K562 (cell line): ENCODE data around the gene S100A8.

Experiments
- ATF2 ChIP-seq: sonication (generic); formaldehyde crosslinking; IDR thresholded peaks from 2 replicates; pipeline ENCODE4 v1.8.1; 2022; ENCODE audit warnings: missing genetic modification reagents
- CREB1 ChIP-seq, 2 experiments: sonication (generic) in 1 of 2; formaldehyde crosslinking in 1 of 2; IDR thresholded peaks; 2 replicates each; pipeline versions ENCODE4 v1.6.1 to v1.8.0; 2012 to 2022; ENCODE audit warnings: inconsistent platforms in 1 of 2, mild to moderate bottlenecking in 1 of 2, missing genetic modification reagents in 1 of 2, moderate library complexity in 1 of 2
- E2F6 ChIP-seq, 2 experiments: IDR thresholded peaks; 2 replicates each; pipeline ENCODE4 v1.6.1; 2011; ENCODE audit warnings: borderline replicate concordance in 1 of 2, control low read depth in 1 of 2, low read depth in 1 of 2, low read length in 1 of 2, mild to moderate bottlenecking in 1 of 2, mixed read lengths in 1 of 2, moderate library complexity in 1 of 2; ENCODE audit not compliant: insufficient read depth in 1 of 2, insufficient read length in 1 of 2, poor library complexity in 1 of 2, severe bottlenecking in 1 of 2; ENCODE audit errors: extremely low read depth in 1 of 2
- EZH2 ChIP-seq: IDR thresholded peaks from 2 replicates; pipeline ENCODE4 v1.6.1; 2012; ENCODE audit warnings: low read depth, mild to moderate bottlenecking, inconsistent platforms, low read length, borderline replicate concordance
- JUNB ChIP-seq: fragments of 450-650 bp; formaldehyde crosslinking; conservative IDR thresholded peaks from 2 replicates; pipeline ENCODE4 v1.4.0; 2020; ENCODE audit warnings: mild to moderate bottlenecking
- JUND ChIP-seq, 2 experiments: IDR thresholded peaks; 2 replicates in 1 of 2; 3 replicates in 1 of 2; pipeline ENCODE4 v1.6.1; 2011; ENCODE audit warnings: borderline replicate concordance in 2 of 2, low read depth in 2 of 2, low read length in 2 of 2, improper control_type of control experiment in 1 of 2, missing biosample characterization in 1 of 2, missing genetic modification characterization in 1 of 2, missing genetic modification reagents in 1 of 2
- POLR2A ChIP-seq: fragments of 450-650 bp; conservative IDR thresholded peaks from 2 replicates; pipeline ENCODE4 v1.6.1; 2016
- POLR2H ChIP-seq: IDR thresholded peaks from 2 replicates; pipeline ENCODE4 v1.6.1; 2016; ENCODE audit warnings: missing genetic modification characterization, low read depth, mild to moderate bottlenecking, control low read depth, missing compliant biosample characterization, moderate library complexity
- RBM39 ChIP-seq: fragments of 200-400 bp; formaldehyde crosslinking; optimal IDR thresholded peaks from 2 replicates; pipeline ENCODE3; 2018; ENCODE audit warnings: low read depth, low read length
- SRSF9 ChIP-seq: fragments of 200-400 bp; formaldehyde crosslinking; IDR thresholded peaks from 2 replicates; pipeline ENCODE4 v1.6.1; 2017; ENCODE audit warnings: low read depth, low read length, borderline replicate concordance
- USF2 ChIP-seq: sonication (generic); formaldehyde crosslinking; IDR thresholded peaks from 2 replicates; pipeline ENCODE4 v1.5.0; 2020; ENCODE audit warnings: missing genetic modification reagents
- ZNF609 ChIP-seq: sonication (generic); formaldehyde crosslinking; IDR thresholded peaks from 2 replicates; pipeline ENCODE4 v1.8.1; 2023; ENCODE audit warnings: missing genetic modification reagents, mild to moderate bottlenecking, borderline replicate concordance
- TF ChIP-seq, protein P1 (sequence below), 3 experiments: IDR thresholded peaks in 2 of 3; conservative IDR thresholded peaks in 1 of 3; 2 replicates each; pipeline ENCODE4 v1.5.1; 2011 to 2012; ENCODE audit warnings: low read length in 3 of 3, mild to moderate bottlenecking in 3 of 3, control low read depth in 2 of 3, improper control_type of control experiment in 1 of 3, inconsistent platforms in 1 of 3, low read depth in 1 of 3, mixed read lengths in 1 of 3, moderate library complexity in 1 of 3; ENCODE audit not compliant: insufficient read depth in 2 of 3
- TF ChIP-seq, protein P2 (sequence below): fragments of 200-800 bp; sonication (Bioruptor generic); IDR thresholded peaks from 2 replicates; pipeline ENCODE4 v1.6.1; 2017; ENCODE audit warnings: missing genetic modification characterization, missing compliant biosample characterization

DNA sequence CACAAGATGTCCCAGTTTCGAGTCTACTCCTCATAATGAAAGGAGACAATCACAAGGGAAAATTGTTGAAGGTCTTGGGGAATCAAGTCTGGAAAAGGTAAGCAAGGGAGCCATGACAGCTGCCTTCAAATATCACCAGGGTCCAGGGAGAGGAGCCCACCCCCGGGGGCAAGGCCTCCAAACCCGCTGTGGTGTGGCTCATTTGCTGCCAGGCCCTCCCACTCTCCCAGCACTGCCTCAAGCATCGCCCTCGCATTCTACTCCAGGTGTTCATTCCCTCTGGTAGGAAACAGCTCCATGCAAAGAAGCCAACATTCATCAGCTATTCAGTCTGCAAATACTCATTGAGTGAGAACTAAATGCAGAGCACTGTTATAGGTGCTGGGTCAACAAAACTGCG is 24.6 kb downstream of the S100A8 start:
- TF ChIP-seq, protein P1, sequence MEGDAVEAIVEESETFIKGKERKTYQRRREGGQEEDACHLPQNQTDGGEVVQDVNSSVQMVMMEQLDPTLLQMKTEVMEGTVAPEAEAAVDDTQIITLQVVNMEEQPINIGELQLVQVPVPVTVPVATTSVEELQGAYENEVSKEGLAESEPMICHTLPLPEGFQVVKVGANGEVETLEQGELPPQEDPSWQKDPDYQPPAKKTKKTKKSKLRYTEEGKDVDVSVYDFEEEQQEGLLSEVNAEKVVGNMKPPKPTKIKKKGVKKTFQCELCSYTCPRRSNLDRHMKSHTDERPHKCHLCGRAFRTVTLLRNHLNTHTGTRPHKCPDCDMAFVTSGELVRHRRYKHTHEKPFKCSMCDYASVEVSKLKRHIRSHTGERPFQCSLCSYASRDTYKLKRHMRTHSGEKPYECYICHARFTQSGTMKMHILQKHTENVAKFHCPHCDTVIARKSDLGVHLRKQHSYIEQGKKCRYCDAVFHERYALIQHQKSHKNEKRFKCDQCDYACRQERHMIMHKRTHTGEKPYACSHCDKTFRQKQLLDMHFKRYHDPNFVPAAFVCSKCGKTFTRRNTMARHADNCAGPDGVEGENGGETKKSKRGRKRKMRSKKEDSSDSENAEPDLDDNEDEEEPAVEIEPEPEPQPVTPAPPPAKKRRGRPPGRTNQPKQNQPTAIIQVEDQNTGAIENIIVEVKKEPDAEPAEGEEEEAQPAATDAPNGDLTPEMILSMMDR (IDR thresholded peaks at IDR 0.05 in 2 of 3, conservative IDR thresholded peaks at IDR 0.05 in 1 of 3; ENCODE audit: insufficient read depth in 2 of 3, low read depth in 1 of 3, low read length in 3 of 3): no peak
- TF ChIP-seq USF2 (no peak), ATF2 (CRISPR knock-in tag) (no peak), JUNB (CRISPR knock-in tag) (no peak), E2F6 (IDR thresholded peaks at IDR 0.05; ENCODE audit: borderline replicate concordance in 1 of 2, extremely low read depth in 1 of 2, insufficient read depth in 1 of 2, insufficient read length in 1 of 2, low read depth in 1 of 2, low read length in 1 of 2, poor library complexity in 1 of 2, severe bottlenecking in 1 of 2) (no peak), JUND (IDR thresholded peaks at IDR 0.05; ENCODE audit: borderline replicate concordance, low read depth, low read length) (no peak), JUND (tag; IDR thresholded peaks at IDR 0.05; ENCODE audit: borderline replicate concordance, low read depth, low read length) (no peak), EZH2 (no peak), ZNF609 (CRISPR knock-in tag) (no peak), CREB1 (IDR thresholded peaks at IDR 0.05) (no peak), CREB1 (CRISPR knock-in tag; IDR thresholded peaks at IDR 0.05) (no peak), SRSF9 (no peak), RBM39 (no peak), POLR2H (tag) (no peak), POLR2A (no peak)
- TF ChIP-seq, protein P2, sequence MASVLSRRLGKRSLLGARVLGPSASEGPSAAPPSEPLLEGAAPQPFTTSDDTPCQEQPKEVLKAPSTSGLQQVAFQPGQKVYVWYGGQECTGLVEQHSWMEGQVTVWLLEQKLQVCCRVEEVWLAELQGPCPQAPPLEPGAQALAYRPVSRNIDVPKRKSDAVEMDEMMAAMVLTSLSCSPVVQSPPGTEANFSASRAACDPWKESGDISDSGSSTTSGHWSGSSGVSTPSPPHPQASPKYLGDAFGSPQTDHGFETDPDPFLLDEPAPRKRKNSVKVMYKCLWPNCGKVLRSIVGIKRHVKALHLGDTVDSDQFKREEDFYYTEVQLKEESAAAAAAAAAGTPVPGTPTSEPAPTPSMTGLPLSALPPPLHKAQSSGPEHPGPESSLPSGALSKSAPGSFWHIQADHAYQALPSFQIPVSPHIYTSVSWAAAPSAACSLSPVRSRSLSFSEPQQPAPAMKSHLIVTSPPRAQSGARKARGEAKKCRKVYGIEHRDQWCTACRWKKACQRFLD (CRISPR knock-in tag): no peak
